Chondrocyte (in vitro differentiated cells): ENCODE measurements around the gene ADORA2A. TPM values are rescaled to one million over a fixed set of nuclear protein-coding genes. Genes with fewer than 3 reads are reported as not detected.

ENCODE experiments used
- DNase-seq: peaks from one replicate; pipeline ENCODE4 v3.0.0; 2021; ENCODE audit warnings: mixed read lengths, low spot score
- H3K27ac Mint-ChIP-seq: one replicate; pipeline ENCODE4 v1.8.0; 2021; ENCODE audit warnings: mild to moderate bottlenecking, moderate library complexity, mixed read lengths; ENCODE audit not compliant: unreplicated experiment
- H3K27me3 Mint-ChIP-seq: 2 replicates; pipeline ENCODE4 v1.8.0; 2021; ENCODE audit warnings: low read depth, mixed read lengths
- H3K36me3 Mint-ChIP-seq: 2 replicates; pipeline ENCODE4 v1.8.0; 2021; ENCODE audit warnings: low read depth, mixed read lengths
- H3K4me1 Mint-ChIP-seq: 2 replicates; pipeline ENCODE4 v1.8.0; 2021; ENCODE audit warnings: low read depth, mild to moderate bottlenecking, mixed read lengths
- H3K4me3 Mint-ChIP-seq: one replicate; pipeline ENCODE4 v1.8.0; 2021; ENCODE audit warnings: mild to moderate bottlenecking, moderate library complexity, mixed read lengths; ENCODE audit not compliant: unreplicated experiment
- H3K9me3 Mint-ChIP-seq: 2 replicates; pipeline ENCODE4 v1.8.0; 2021; ENCODE audit warnings: low read depth, mixed read lengths
- total RNA-seq: library from RNA; stranded (reverse); gene quantifications from 3 replicates; pipeline ENCODE4 v1.2.1, GENCODE V29; 2021
- TF ChIP-seq, protein P1 (sequence below): fragments of 200-600 bp; sonication (generic); IDR thresholded peaks from 2 replicates; pipeline ENCODE4 v1.5.0; 2021; ENCODE audit warnings: antibody characterized with exemption, mild to moderate bottlenecking, moderate library complexity

Gene ADORA2A
- total RNA-seq, 1 donor from 2014 or later = 2.3 TPM

DNA sequence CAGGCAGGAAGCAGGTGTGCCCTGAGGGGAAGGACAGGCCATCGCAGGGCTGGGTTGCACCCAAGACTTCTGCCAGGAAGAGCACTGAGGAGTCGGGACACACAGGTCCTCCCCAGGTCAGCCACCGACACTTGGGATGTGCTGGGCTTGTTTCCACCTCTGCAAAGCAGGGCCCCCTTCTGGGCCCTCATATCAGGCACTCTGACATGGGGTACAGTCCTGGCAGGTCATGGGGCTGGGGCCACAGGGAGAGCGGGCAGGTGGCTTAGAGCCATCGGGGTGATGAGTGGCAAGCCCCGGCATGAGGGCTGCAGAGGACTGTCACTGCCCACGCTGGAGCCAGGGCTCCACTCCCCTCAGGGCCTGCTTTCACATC, 7.9 kb upstream of the ADORA2A start:
- H3K36me3 Mint-ChIP-seq = peaks cover 7% of the 10 kb centered on the region
- H3K4me1 Mint-ChIP-seq = peaks cover 6% of the 10 kb centered on the region
- no peak overlapping the region for H3K4me3 Mint-ChIP-seq
- H3K9me3 Mint-ChIP-seq = no peaks in the 10 kb centered on the region
- no peak overlapping the region for H3K27ac Mint-ChIP-seq
- peak; percentile 72 for DNase-seq
- TF ChIP-seq, protein P1, sequence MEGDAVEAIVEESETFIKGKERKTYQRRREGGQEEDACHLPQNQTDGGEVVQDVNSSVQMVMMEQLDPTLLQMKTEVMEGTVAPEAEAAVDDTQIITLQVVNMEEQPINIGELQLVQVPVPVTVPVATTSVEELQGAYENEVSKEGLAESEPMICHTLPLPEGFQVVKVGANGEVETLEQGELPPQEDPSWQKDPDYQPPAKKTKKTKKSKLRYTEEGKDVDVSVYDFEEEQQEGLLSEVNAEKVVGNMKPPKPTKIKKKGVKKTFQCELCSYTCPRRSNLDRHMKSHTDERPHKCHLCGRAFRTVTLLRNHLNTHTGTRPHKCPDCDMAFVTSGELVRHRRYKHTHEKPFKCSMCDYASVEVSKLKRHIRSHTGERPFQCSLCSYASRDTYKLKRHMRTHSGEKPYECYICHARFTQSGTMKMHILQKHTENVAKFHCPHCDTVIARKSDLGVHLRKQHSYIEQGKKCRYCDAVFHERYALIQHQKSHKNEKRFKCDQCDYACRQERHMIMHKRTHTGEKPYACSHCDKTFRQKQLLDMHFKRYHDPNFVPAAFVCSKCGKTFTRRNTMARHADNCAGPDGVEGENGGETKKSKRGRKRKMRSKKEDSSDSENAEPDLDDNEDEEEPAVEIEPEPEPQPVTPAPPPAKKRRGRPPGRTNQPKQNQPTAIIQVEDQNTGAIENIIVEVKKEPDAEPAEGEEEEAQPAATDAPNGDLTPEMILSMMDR = no peak
- no peaks in the 10 kb centered on the region for H3K27me3 Mint-ChIP-seq

DNA sequence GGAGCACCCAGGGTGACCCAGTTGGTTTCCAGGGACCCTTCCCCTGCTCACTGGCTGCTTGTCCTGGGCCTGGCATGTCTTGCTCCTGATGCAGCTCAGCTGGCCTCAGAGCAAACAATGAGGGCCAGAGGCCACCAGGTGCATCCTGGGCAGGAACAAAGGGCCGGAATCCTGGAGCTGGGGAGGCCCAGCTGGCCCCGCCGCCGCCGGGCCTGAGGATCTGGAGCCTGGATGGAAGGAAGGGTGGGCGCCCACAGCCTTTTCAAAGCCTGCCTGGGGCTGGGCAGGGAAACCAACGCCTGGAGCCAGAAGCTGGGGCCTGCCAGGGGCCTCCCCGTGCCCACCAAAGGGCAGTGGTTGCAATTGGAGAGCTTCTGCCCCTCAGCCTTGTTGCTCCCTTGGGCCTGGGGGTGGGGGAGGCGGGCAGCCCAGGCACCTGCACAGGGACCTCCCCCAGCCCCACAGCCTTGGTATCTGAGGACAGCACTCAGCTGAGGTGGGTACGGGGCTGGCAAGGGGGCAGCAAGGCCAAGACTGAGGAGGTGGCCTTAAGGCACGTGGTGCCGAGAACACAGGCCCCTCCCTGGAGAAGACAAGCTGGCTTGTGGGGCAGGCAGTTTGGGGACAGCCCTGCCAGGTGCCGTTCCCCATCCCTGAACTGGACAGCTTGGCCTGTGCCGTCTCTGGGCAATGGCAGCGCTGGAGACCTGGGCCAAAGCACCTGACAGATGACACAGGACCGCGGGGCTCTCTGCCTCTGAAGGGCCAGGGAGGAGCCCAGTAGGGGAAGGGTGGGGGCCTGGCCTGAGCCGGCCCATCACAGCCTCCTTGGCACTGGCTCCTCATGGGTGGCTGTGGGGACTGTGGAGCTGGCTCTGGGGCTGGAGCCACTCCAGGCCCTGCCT, 7.1 kb upstream of the ADORA2A start:
- Mint-ChIP-seq H3K4me1 (peaks cover 9% of the 10 kb centered on the region), H3K9me3 (no peaks in the 10 kb centered on the region), H3K4me3 (no peak overlapping the region), H3K27ac (no peak overlapping the region), H3K27me3 (peaks cover under 1% of the 10 kb centered on the region), H3K36me3 (peaks cover 2% of the 10 kb centered on the region)
- TF ChIP-seq, protein P1 = no peak
- peak; percentile 70 for DNase-seq

DNA sequence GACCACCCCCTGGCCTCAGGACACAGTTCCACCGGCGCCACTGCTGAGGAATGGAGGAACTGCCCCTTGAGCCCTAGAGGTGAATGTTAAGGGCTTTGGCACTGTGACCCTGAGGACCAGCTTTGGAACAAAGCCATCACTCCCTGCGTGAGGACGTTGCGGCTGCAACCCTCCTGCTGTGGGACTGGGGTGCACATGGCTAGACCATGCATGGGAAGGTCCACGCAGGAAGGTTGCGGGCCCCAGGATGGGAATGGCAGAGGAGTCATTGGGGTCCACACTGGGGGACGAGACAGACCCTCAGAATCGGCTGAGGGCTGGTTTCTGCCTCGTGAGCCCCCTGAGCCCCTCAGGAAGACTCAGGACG, 6.4 kb upstream of the ADORA2A start:
- peaks cover 9% of the 10 kb centered on the region for H3K4me1 Mint-ChIP-seq
- no peak overlapping the region for H3K4me3 Mint-ChIP-seq
- TF ChIP-seq, protein P1 = no peak
- H3K27ac Mint-ChIP-seq = no peak overlapping the region
- H3K27me3 Mint-ChIP-seq = peaks cover 5% of the 10 kb centered on the region
- DNase-seq = no peak
- H3K9me3 Mint-ChIP-seq = no peaks in the 10 kb centered on the region
- H3K36me3 Mint-ChIP-seq = peaks cover 1% of the 10 kb centered on the region

DNA sequence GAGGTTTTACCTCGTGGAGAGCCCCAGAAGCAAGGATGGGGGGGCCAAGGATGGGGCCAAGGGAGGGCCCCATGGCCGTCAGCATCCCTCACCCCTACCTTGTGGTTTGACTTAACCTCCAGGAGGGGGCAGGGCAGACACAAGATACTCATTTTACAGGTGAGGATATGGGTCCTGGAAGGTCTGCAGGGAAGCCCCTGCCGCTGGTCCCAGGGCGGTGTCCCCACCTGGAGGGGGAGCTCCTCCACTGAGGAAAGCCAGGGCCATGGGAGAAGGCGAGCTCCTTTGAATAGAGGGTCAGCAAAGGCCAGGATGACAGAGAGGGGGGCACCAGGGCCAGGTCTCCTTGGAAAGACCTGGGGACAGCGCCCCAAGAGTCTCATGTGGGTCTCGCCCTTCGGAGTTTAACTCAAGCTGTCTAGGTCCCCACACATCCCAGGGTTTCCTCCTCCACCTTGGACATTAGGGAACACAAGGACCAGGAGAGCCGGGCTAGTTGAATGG, 5.9 kb upstream of the ADORA2A start:
- no peaks in the 10 kb centered on the region for H3K36me3 Mint-ChIP-seq
- no peaks in the 10 kb centered on the region for H3K9me3 Mint-ChIP-seq
- H3K27me3 Mint-ChIP-seq = peaks cover 9% of the 10 kb centered on the region
- no peak overlapping the region for H3K27ac Mint-ChIP-seq
- TF ChIP-seq, protein P1 = peak; percentile 62
- H3K4me1 Mint-ChIP-seq = peaks cover 9% of the 10 kb centered on the region
- no peak for DNase-seq
- no peak overlapping the region for H3K4me3 Mint-ChIP-seq

DNA sequence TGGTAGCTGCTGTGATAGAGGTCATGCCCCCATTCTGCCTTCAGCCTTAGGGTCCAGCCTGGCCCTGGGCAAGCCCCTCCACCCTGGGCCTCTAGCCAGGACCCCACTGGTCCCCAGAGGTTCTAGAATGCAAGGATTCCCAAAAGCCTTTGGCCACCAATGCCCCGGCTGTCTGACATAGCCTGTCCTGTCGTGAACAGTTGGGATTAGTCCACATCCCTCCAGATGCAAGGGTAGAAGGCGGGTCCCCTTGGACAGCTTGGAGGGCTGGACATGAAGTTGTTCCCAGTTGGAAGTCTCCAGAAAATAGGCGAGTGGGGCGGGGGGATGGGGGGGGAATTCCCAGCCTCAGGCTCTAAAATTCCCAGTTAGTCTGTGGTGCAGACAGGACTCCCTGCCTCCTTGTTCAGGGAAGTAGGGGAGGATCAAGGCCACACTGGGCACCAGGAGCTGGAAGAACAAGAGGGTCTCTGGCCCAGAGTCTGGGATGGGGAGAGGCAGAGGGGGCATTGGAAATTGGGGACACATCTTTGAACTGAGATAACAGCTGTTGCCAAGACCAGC, 5.2 kb upstream of the ADORA2A start:
- no peak overlapping the region for H3K27ac Mint-ChIP-seq
- peak; percentile 56 for DNase-seq

More for the DNA sequence above, 5.2 kb upstream of the ADORA2A start:
- Mint-ChIP-seq H3K4me3 (peak overlapping the region; percentile 51), H3K4me1 (peaks cover 9% of the 10 kb centered on the region), H3K9me3 (no peaks in the 10 kb centered on the region), H3K36me3 (no peaks in the 10 kb centered on the region), H3K27me3 (peaks cover 9% of the 10 kb centered on the region)
- TF ChIP-seq, protein P1 = no peak
